HEK293T (cell line): ENCODE measurements around the gene EGLN3.

Source experiments
- ELF4 ChIP-seq: fragments of 450-650 bp; IDR thresholded peaks from 2 replicates; pipeline ENCODE4 v1.6.1; 2017; ENCODE audit warnings: antibody characterized with exemption
- FOXA1 ChIP-seq: fragments of 450-650 bp; IDR thresholded peaks from 2 replicates; pipeline ENCODE4 v1.6.1; 2016; ENCODE audit warnings: mild to moderate bottlenecking
- FOXK2 ChIP-seq: fragments of 450-650 bp; IDR thresholded peaks from 2 replicates; pipeline ENCODE4 v1.6.1; 2016; ENCODE audit warnings: mild to moderate bottlenecking
- FOXM1 ChIP-seq: fragments of 450-650 bp; IDR thresholded peaks from 2 replicates; pipeline ENCODE4 v1.6.1; 2017; ENCODE audit warnings: mild to moderate bottlenecking, borderline replicate concordance
- L3MBTL2 ChIP-seq: fragments of 450-650 bp; conservative IDR thresholded peaks from 2 replicates; pipeline ENCODE4 v1.6.1; 2016; ENCODE audit warnings: mild to moderate bottlenecking
- NFRKB ChIP-seq: fragments of 450-650 bp; IDR thresholded peaks from 2 replicates; pipeline ENCODE4 v1.6.1; 2016; ENCODE audit warnings: mild to moderate bottlenecking, moderate library complexity
- TF ChIP-seq, protein P1 (sequence below): fragments of 450-650 bp; IDR thresholded peaks from 2 replicates; pipeline ENCODE4 v1.6.1; 2016

DNA sequence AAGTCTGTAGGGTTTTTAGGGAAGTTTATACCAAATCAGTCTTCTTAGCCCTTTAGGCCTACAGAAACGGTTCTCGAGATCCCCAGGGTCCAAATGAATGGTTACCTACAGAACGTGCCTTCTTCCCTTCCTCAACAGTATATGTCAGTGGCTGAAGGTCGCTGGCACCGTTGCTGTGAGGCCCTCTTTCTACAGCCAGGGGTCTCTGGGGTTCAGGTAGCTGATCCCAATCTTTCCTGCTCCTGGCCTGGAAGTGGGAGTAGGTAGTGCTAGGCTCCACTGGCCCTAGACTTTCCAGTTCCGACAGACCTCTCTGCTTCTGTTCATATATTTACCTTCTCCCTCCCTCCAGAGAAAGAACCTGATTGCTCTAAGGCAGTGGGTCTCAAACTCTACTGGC, 6.4 kb upstream of the EGLN3 start:
- TF ChIP-seq, protein P1, sequence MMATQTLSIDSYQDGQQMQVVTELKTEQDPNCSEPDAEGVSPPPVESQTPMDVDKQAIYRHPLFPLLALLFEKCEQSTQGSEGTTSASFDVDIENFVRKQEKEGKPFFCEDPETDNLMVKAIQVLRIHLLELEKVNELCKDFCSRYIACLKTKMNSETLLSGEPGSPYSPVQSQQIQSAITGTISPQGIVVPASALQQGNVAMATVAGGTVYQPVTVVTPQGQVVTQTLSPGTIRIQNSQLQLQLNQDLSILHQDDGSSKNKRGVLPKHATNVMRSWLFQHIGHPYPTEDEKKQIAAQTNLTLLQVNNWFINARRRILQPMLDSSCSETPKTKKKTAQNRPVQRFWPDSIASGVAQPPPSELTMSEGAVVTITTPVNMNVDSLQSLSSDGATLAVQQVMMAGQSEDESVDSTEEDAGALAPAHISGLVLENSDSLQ: no peak
- TF ChIP-seq FOXK2 (no peak), FOXM1 (no peak), ELF4 (no peak), NFRKB (no peak), FOXA1 (no peak), L3MBTL2 (no peak)
